Activated B cell treated with CpG ODN at 0.5 μM for 24 hours (primary cell): Measurements from ENCODE around the gene CLDN34. TPM values are rescaled to one million over a fixed set of nuclear protein-coding genes. Genes with fewer than 3 reads are reported as not detected.

Experiments
- ATAC-seq: fragments of 200-7000 bp; cut with Tn5 transposase; one replicate; pipeline ENCODE4 v1.10.0; 2021; ENCODE audit warnings: low read depth, mild to moderate bottlenecking, moderate library complexity
- CTCF ChIA-PET: fragments of 350-600 bp; sonication (Branson Sonifier 250); formaldehyde crosslinking; loops from one replicate; lab custom pipeline; 2021; ENCODE audit warnings: antibody characterized with exemption; lab: Charles Lee
- POLR2A ChIA-PET: fragments of 350-600 bp; sonication (Branson Sonifier 250); formaldehyde crosslinking; loops from one replicate; lab custom pipeline; 2021; ENCODE audit warnings: antibody characterized with exemption; lab: Charles Lee
- DNase-seq: peaks from one replicate; pipeline ENCODE4 v3.0.0; 2022
- H3K27ac Mint-ChIP-seq: one replicate; pipeline ENCODE4 v1.8.0; 2020; ENCODE audit warnings: mixed read lengths
- H3K27me3 Mint-ChIP-seq: one replicate; pipeline ENCODE4 v1.8.0; 2021; ENCODE audit warnings: mixed read lengths
- H3K36me3 Mint-ChIP-seq: one replicate; pipeline ENCODE4 v1.8.0; 2021; ENCODE audit warnings: low read depth, mixed read lengths
- H3K4me1 Mint-ChIP-seq: one replicate; pipeline ENCODE4 v1.8.0; 2021; ENCODE audit warnings: mixed read lengths
- H3K4me3 Mint-ChIP-seq: one replicate; pipeline ENCODE4 v1.8.0; 2020; ENCODE audit warnings: mild to moderate bottlenecking, mixed read lengths
- H3K9me3 Mint-ChIP-seq: one replicate; pipeline ENCODE4 v1.8.0; 2020; ENCODE audit warnings: mixed read lengths
- CTCF ChIP-seq: fragments of 200-600 bp; IDR thresholded peaks from one replicate; pipeline ENCODE4 v1.8.0; 2022; ENCODE audit warnings: antibody characterized with exemption, mild to moderate bottlenecking
- intact Hi-C: fragments of 100-400 bp; cut with micrococcal nuclease; formaldehyde crosslinking; loops from one replicate; pipeline ENCODE4 v1.15.1; 2024
- total RNA-seq: library from RNA; stranded (reverse); gene quantifications from 2 replicates; pipeline ENCODE4 v1.2.3, GENCODE V29; 2022

The CLDN34 gene
- total RNA-seq, 1 donor from 2014 or later: not detected

DNA sequence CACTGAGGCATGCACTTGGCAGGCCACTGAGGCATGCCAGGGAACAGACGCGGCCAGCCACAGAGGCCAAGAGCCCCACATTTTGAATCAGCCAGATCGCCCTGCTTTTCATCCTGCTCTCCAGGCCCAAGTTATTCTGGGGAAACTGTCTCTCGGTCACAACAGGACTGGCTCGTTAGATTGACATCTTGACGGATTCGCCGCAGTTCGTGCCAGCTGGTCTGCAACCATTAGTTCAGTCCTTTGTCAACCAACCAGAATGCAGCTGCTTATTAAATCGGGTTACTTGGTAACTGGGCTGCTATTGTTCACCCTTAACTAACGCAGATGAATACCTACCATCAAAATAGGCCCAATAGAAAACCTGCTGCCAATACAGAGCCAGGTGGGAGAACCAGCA lies 16.7 kb downstream of the CLDN34 start:
- POLR2A ChIA-PET: no interaction called here
- no peak for ATAC-seq
- intact Hi-C loops: loop anchor here (10.0 kb wide), 3 partner anchors 631 to 1239 kb away; partner anchors contain the start of gene HCCS

GRCh38 chrX:9988762-9989161 lies 21.6 kb downstream of the CLDN34 start:
- no peak for ATAC-seq

More for the DNA sequence above, 16.7 kb downstream of the CLDN34 start:
- H3K4me1 Mint-ChIP-seq: peaks cover 42% of the 10 kb centered on the region
- no peak for TF ChIP-seq CTCF
- no peaks in the 10 kb centered on the region for H3K36me3 Mint-ChIP-seq
- no peaks in the 10 kb centered on the region for H3K9me3 Mint-ChIP-seq
- no peaks in the 10 kb centered on the region for H3K27me3 Mint-ChIP-seq
- H3K4me3 Mint-ChIP-seq: no peak overlapping the region
- DNase-seq: no peak
- CTCF ChIA-PET: no interaction called here
- no peak overlapping the region for H3K27ac Mint-ChIP-seq

DNA sequence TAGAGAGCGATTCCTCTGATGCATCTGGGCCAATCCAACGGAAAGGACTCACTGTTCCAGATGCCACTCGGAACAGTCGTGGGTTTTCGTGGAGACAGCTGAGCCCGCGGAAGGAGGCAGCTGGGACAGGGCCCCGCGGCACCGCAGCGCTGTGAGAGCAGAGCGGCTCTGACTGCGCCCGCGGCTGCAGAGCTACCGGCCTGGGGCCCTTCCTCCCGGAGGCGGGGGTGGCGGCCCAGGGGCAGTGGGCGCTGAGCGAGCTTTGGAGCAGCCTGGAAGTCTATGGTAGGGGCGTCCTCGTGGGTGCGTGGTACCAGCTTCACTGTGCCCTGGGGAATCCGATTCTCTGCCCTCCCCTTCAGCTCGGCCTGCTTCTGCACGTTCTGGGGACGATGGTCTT lies 24.9 kb downstream of the CLDN34 start:
- Mint-ChIP-seq H3K27ac (no peak overlapping the region), H3K4me3 (no peak overlapping the region), H3K9me3 (no peaks in the 10 kb centered on the region), H3K27me3 (no peaks in the 10 kb centered on the region), H3K4me1 (peaks cover 4% of the 10 kb centered on the region), H3K36me3 (no peaks in the 10 kb centered on the region)
- ChIA-PET CTCF (interaction anchor here (2.5 kb wide), 1 partner anchor 128 kb away, joined by 18 read pairs; no protein-coding TSS in a partner anchor), POLR2A (interaction anchor here (1.4 kb wide), 1 partner anchor 128 kb away, joined by 3 read pairs; no protein-coding TSS in a partner anchor)
- no peak for TF ChIP-seq CTCF
- intact Hi-C loops: no loop called here
- DNase-seq (no peak), ATAC-seq (no peak)

More at GRCh38 chrX:9988762-9989161, 21.6 kb downstream of the CLDN34 start:
- intact Hi-C loops: loop anchor here (5.0 to 10.0 kb wide), 4 partner anchors 626 to 1244 kb away; partner anchors contain the start of gene HCCS
- Mint-ChIP-seq H3K4me1 (peaks cover 17% of the 10 kb centered on the region), H3K4me3 (no peak overlapping the region), H3K9me3 (no peaks in the 10 kb centered on the region), H3K27ac (no peak overlapping the region), H3K27me3 (no peaks in the 10 kb centered on the region), H3K36me3 (no peaks in the 10 kb centered on the region)
- no peak for DNase-seq
- no peak for TF ChIP-seq CTCF
- CTCF ChIA-PET: interaction anchor here (0.9 to 1.1 kb wide), 3 partner anchors 130 to 133 kb away, joined by 3 to 8 read pairs (median 4); no protein-coding TSS in a partner anchor
- POLR2A ChIA-PET: no interaction called here

- no peaks in the 10 kb centered on the region for H3K9me3 Mint-ChIP-seq
- no peaks in the 10 kb centered on the region for H3K27me3 Mint-ChIP-seq
- ATAC-seq (no peak), DNase-seq (no peak)
- no peaks in the 10 kb centered on the region for H3K36me3 Mint-ChIP-seq
- intact Hi-C loops: no loop called here
- CTCF ChIA-PET: interaction anchor here (2.5 kb wide), 1 partner anchor 127 kb away, joined by 18 read pairs; no protein-coding TSS in a partner anchor
- peaks cover 9% of the 10 kb centered on the region for H3K4me1 Mint-ChIP-seq
- H3K27ac Mint-ChIP-seq: no peak overlapping the region
- no peak for TF ChIP-seq CTCF
- POLR2A ChIA-PET: interaction anchor here (1.4 kb wide), 1 partner anchor 127 kb away, joined by 3 read pairs; no protein-coding TSS in a partner anchor
- H3K4me3 Mint-ChIP-seq: no peak overlapping the region
Measured at GRCh38 chrX:9992724-9993123, 25.6 kb downstream of the CLDN34 start.

DNA sequence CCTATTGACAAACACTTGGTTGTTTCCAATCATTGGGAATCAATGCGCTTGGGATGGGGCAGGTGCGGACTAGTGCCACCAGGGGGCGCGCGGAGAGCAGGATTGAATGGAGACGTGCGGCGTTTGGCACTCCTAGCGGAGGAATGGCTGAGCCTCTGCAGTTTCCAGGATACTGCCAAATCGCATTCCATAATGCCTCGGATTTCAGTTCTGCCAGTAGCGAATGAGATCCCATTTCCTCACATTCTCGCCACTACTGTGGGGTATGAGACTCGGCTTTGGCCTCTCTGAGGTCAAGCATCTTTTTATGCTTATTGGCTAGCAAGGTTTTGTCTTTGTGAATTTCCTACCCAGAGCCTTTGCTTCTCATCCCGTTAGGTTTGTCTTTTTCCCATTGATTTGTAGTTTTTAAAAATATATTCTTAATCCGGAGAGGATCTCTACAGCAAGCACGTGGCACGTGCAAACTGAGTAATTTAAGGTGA lies 28.7 kb downstream of the CLDN34 start:
- TF ChIP-seq CTCF: peak; percentile 76
- Mint-ChIP-seq H3K4me3 (no peak overlapping the region), H3K4me1 (peaks cover 12% of the 10 kb centered on the region), H3K36me3 (no peaks in the 10 kb centered on the region), H3K9me3 (no peaks in the 10 kb centered on the region), H3K27me3 (no peaks in the 10 kb centered on the region), H3K27ac (no peak overlapping the region)
- ChIA-PET POLR2A (interaction anchor here (2.2 to 5.4 kb wide), 3 partner anchors 16 to 122 kb away, joined by 13 to 38 read pairs (median 16); no protein-coding TSS in a partner anchor), CTCF (interaction anchor here (0.7 to 6.0 kb wide), 6 partner anchors 16 to 123 kb away, joined by 3 to 73 read pairs (median 5); no protein-coding TSS in a partner anchor)
- peak; percentile 77 for ATAC-seq
- intact Hi-C loops: loop anchor here (1.0 to 5.0 kb wide), 6 partner anchors 15 to 123 kb away; no protein-coding TSS in a partner anchor
- peak; percentile 66 for DNase-seq
